ENCODE data around the gene B4GALT2.
A peak's percentile ranks its signal among the peaks of the same experiment; 100 is the strongest.

B4GALT2 gene

GRCh38 chr1:43978264-43978550 is 803 bp upstream of the B4GALT2 start:
- peak overlapping the region; percentile 75; the same call in 1 of the 2 replicates for H3K4me3 ChIP-seq (ENCODE audit: low read length)
- H3K27me3 ChIP-seq (replicated peaks; ENCODE audit: insufficient read depth, low read length): no peaks in the 10 kb centered on the region
- H3K36me3 ChIP-seq (replicated peaks; ENCODE audit: insufficient read depth, low read length): 0 out of 2 replicates have a peak, but pooled peaks cover 3% of the 10 kb centered on the region
- no peak overlapping the region for H3K27ac ChIP-seq (ENCODE audit: low read length)
- DNase-seq: no peak
- H3K4me1 ChIP-seq (ENCODE audit: low read length): peaks cover 33% of the 10 kb centered on the region
- no peaks in the 10 kb centered on the region for H3K9me3 ChIP-seq (replicated peaks; ENCODE audit: insufficient read depth, low read length)
- H3K79me2 ChIP-seq (ENCODE audit: low read length): peaks cover 51% of the 10 kb centered on the region
- H2AFZ ChIP-seq (ENCODE audit: low read length): no peak overlapping the region
- H3K4me2 ChIP-seq (ENCODE audit: low read depth, low read length): peak overlapping the region; percentile 99
- H3K9me2 ChIP-seq (replicated peaks; ENCODE audit: insufficient read depth, low read length): no peaks in the 10 kb centered on the region
- H4K20me1 ChIP-seq (ENCODE audit: insufficient read depth, low read length): peaks cover 4% of the 10 kb centered on the region; the same call in 1 of the 2 replicates
- H3K9ac ChIP-seq (ENCODE audit: low read length): no peak overlapping the region; the same call in 1 of the 2 replicates
- TF ChIP-seq CTCF (IDR thresholded peaks at IDR 0.05; ENCODE audit: low read length) (no peak), EZH2phosphoT487 (IDR thresholded peaks at IDR 0.05; ENCODE audit: low read length) (no peak), EZH2 (optimal IDR thresholded peaks at IDR 0.05; ENCODE audit: low read depth, low read length) (no peak)
- peaks cover 27% of the 10 kb centered on the region for H3F3A ChIP-seq (ENCODE audit: insufficient read depth, low read length)

- Histone ChIP-seq H3K9ac (ENCODE audit: low read length) (peak overlapping the region; percentile 67), H3K4me3 (ENCODE audit: low read length) (peak overlapping the region; percentile 71), H4K20me1 (ENCODE audit: insufficient read depth, low read length) (peaks cover 4% of the 10 kb centered on the region; the same call in 1 of the 2 replicates), H3K36me3 (replicated peaks; ENCODE audit: insufficient read depth, low read length) (0 out of 2 replicates have a peak, but pooled peaks cover 3% of the 10 kb centered on the region), H3F3A (ENCODE audit: insufficient read depth, low read length) (peaks cover 17% of the 10 kb centered on the region), H3K27ac (ENCODE audit: low read length) (no peak overlapping the region), H3K9me2 (replicated peaks; ENCODE audit: insufficient read depth, low read length) (no peaks in the 10 kb centered on the region), H3K4me2 (ENCODE audit: low read depth, low read length) (peak overlapping the region; percentile 93; the same call in 1 of the 2 replicates), H3K79me2 (ENCODE audit: low read length) (peaks cover 51% of the 10 kb centered on the region), H3K9me3 (replicated peaks; ENCODE audit: insufficient read depth, low read length) (no peaks in the 10 kb centered on the region), H3K4me1 (ENCODE audit: low read length) (peaks cover 25% of the 10 kb centered on the region), H2AFZ (ENCODE audit: low read length) (no peak overlapping the region), H3K27me3 (replicated peaks; ENCODE audit: insufficient read depth, low read length) (no peaks in the 10 kb centered on the region)
- no peak for DNase-seq
- TF ChIP-seq CTCF (IDR thresholded peaks at IDR 0.05; ENCODE audit: low read length) (no peak), EZH2 (optimal IDR thresholded peaks at IDR 0.05; ENCODE audit: low read depth, low read length) (no peak), EZH2phosphoT487 (IDR thresholded peaks at IDR 0.05; ENCODE audit: low read length) (no peak)
Observed at GRCh38 chr1:43979261-43979527, 184 bp downstream of the B4GALT2 start.

GRCh38 chr1:43979528-43980254 is 681 bp downstream of the B4GALT2 start:
- no peaks in the 10 kb centered on the region for H3K9me3 ChIP-seq (replicated peaks; ENCODE audit: insufficient read depth, low read length)
- H4K20me1 ChIP-seq (ENCODE audit: insufficient read depth, low read length): peaks cover 4% of the 10 kb centered on the region; the same call in 1 of the 2 replicates
- no peaks in the 10 kb centered on the region for H3K9me2 ChIP-seq (replicated peaks; ENCODE audit: insufficient read depth, low read length)
- H3K4me1 ChIP-seq (ENCODE audit: low read length): peaks cover 25% of the 10 kb centered on the region
- 0 out of 2 replicates have a peak, but pooled peaks cover 3% of the 10 kb centered on the region for H3K36me3 ChIP-seq (replicated peaks; ENCODE audit: insufficient read depth, low read length)
- peak overlapping the region; percentile 67 for H3K9ac ChIP-seq (ENCODE audit: low read length)
- peak overlapping the region; percentile 67 for H2AFZ ChIP-seq (ENCODE audit: low read length)
- no peak for TF ChIP-seq EZH2 (optimal IDR thresholded peaks at IDR 0.05; ENCODE audit: low read depth, low read length)
- no peak for TF ChIP-seq EZH2phosphoT487 (IDR thresholded peaks at IDR 0.05; ENCODE audit: low read length)
- TF ChIP-seq CTCF (IDR thresholded peaks at IDR 0.05; ENCODE audit: low read length): no peak
- H3K27ac ChIP-seq (ENCODE audit: low read length): no peak overlapping the region
- peak overlapping the region; percentile 93 for H3K4me2 ChIP-seq (ENCODE audit: low read depth, low read length)
- no peaks in the 10 kb centered on the region for H3K27me3 ChIP-seq (replicated peaks; ENCODE audit: insufficient read depth, low read length)
- DNase-seq: no peak
- H3K4me3 ChIP-seq (ENCODE audit: low read length): peak overlapping the region; percentile 71
- peaks cover 51% of the 10 kb centered on the region for H3K79me2 ChIP-seq (ENCODE audit: low read length)
- peaks cover 13% of the 10 kb centered on the region; the same call in 1 of the 2 replicates for H3F3A ChIP-seq (ENCODE audit: insufficient read depth, low read length)

All from MM.1S (cell line).